ENCODE measurements around the gene OOSP4A.

OOSP4A gene

GRCh38 chr11:59954219-59954847 lies 9.5 kb upstream of the OOSP4A start:
- no peak for TF ChIP-seq CTCF (IDR thresholded peaks at IDR 0.05; ENCODE audit: extremely low read depth, insufficient read depth, missing control alignments)
- in situ Hi-C loops (cut with MboI; ENCODE audit: low pct_unique_long_range_greater_than_20kb, low sequenced_read_pairs, unreplicated experiment) = no loop called here
- no peak for DNase-seq (ENCODE audit: low spot score)

GRCh38 chr11:59957094-59957493 lies 6.7 kb upstream of the OOSP4A start:
- in situ Hi-C loops (cut with MboI; ENCODE audit: low pct_unique_long_range_greater_than_20kb, low sequenced_read_pairs, unreplicated experiment) = no loop called here
- no peak for DNase-seq (ENCODE audit: low spot score)
- no peak for TF ChIP-seq CTCF (IDR thresholded peaks at IDR 0.05; ENCODE audit: extremely low read depth, insufficient read depth, missing control alignments)

- no peak for DNase-seq (ENCODE audit: low spot score)
- in situ Hi-C loops (cut with MboI; ENCODE audit: low pct_unique_long_range_greater_than_20kb, low sequenced_read_pairs, unreplicated experiment) = no loop called here
- no peak for TF ChIP-seq CTCF (IDR thresholded peaks at IDR 0.05; ENCODE audit: extremely low read depth, insufficient read depth, missing control alignments)
Measured at GRCh38 chr11:59960502-59961381, 3.1 kb upstream of the OOSP4A start.

GRCh38 chr11:59962107-59962482 lies 1.7 kb upstream of the OOSP4A start:
- DNase-seq (ENCODE audit: low spot score) = no peak
- no peak for TF ChIP-seq CTCF (IDR thresholded peaks at IDR 0.05; ENCODE audit: extremely low read depth, insufficient read depth, missing control alignments)
- in situ Hi-C loops (cut with MboI; ENCODE audit: low pct_unique_long_range_greater_than_20kb, low sequenced_read_pairs, unreplicated experiment) = no loop called here

- in situ Hi-C loops (cut with MboI; ENCODE audit: low pct_unique_long_range_greater_than_20kb, low sequenced_read_pairs, unreplicated experiment) = no loop called here
- DNase-seq (ENCODE audit: low spot score) = no peak
- TF ChIP-seq CTCF (IDR thresholded peaks at IDR 0.05; ENCODE audit: extremely low read depth, insufficient read depth, missing control alignments) = no peak
Measured at GRCh38 chr11:59965424-59965823, 1.6 kb downstream of the OOSP4A start.

GRCh38 chr11:59966201-59966600 lies 2.4 kb downstream of the OOSP4A start:
- no peak for DNase-seq (ENCODE audit: low spot score)
- no peak for TF ChIP-seq CTCF (IDR thresholded peaks at IDR 0.05; ENCODE audit: extremely low read depth, insufficient read depth, missing control alignments)
- in situ Hi-C loops (cut with MboI; ENCODE audit: low pct_unique_long_range_greater_than_20kb, low sequenced_read_pairs, unreplicated experiment) = no loop called here
